ENCODE results near the gene PNMA3. TPM values are rescaled to one million over a fixed set of nuclear protein-coding genes. Genes with fewer than 3 reads are reported as not detected.

Gene PNMA3
- total RNA-seq, 2 experiments from 2014 or later: not detected

- Histone ChIP-seq H3K79me2 (ENCODE audit: insufficient read depth, low read depth, low read length) (no peaks in the 10 kb centered on the region), H3K36me3 (ENCODE audit: insufficient read depth, low read length) (no peaks in the 10 kb centered on the region), H2AFZ (ENCODE audit: low read length) (no peak overlapping the region), H3K4me1 (ENCODE audit: insufficient read depth, low read length, poor library complexity, severe bottlenecking) (no peaks in the 10 kb centered on the region), H3K4me3 (ENCODE audit: low read depth, low read length, poor library complexity, severe bottlenecking) (no peak overlapping the region), H3K9me3 (ENCODE audit: low read length) (no peaks in the 10 kb centered on the region), H3K9me2 (ENCODE audit: insufficient read depth, low read length) (no peaks in the 10 kb centered on the region), H4K20me1 (ENCODE audit: insufficient read depth, low read length) (no peaks in the 10 kb centered on the region), H3K27ac (ENCODE audit: low read depth, low read length, poor library complexity, severe bottlenecking) (no peak overlapping the region), H3K4me2 (ENCODE audit: low read length) (no peak overlapping the region)
- ChIA-PET POLR2A (no interaction called here), CTCF (ENCODE audit: unreplicated experiment) (no interaction called here)
- intact Hi-C loops (cut with micrococcal nuclease; ENCODE audit: unreplicated experiment): no loop called here
- DNase-seq (ENCODE audit: low spot score): no peak
- no TSS peak for BruUV-seq (replicated peaks)
- TF ChIP-seq CTCF (conservative IDR thresholded peaks at IDR 0.05; ENCODE audit: low read length): no peak
- no peak for TF ChIP-seq EZH2phosphoT487 (IDR thresholded peaks at IDR 0.05; ENCODE audit: borderline replicate concordance, low read depth, low read length)
Observed at GRCh38 chrX:153060095-153060445, 3.8 kb downstream of the PNMA3 start.

- intact Hi-C loops (cut with micrococcal nuclease; ENCODE audit: unreplicated experiment): no loop called here
- POLR2A ChIA-PET: no interaction called here
- no TSS peak for BruUV-seq (replicated peaks)
Observed at GRCh38 chrX:153061732-153062131, 5.5 kb downstream of the PNMA3 start.

GRCh38 chrX:153063315-153063714 lies 7.0 kb downstream of the PNMA3 start:
- POLR2A ChIA-PET: no interaction called here
- H3K9me2 ChIP-seq (ENCODE audit: insufficient read depth, low read length): no peaks in the 10 kb centered on the region
- intact Hi-C loops (cut with micrococcal nuclease; ENCODE audit: unreplicated experiment): no loop called here

More at GRCh38 chrX:153061732-153062131, 5.5 kb downstream of the PNMA3 start:
- no peak overlapping the region for H3K4me2 ChIP-seq (ENCODE audit: low read length)
- no peaks in the 10 kb centered on the region for H3K79me2 ChIP-seq (ENCODE audit: insufficient read depth, low read depth, low read length)
- no peak for DNase-seq (ENCODE audit: low spot score)
- H3K27ac ChIP-seq (ENCODE audit: low read depth, low read length, poor library complexity, severe bottlenecking): no peak overlapping the region
- H3K4me1 ChIP-seq (ENCODE audit: insufficient read depth, low read length, poor library complexity, severe bottlenecking): no peaks in the 10 kb centered on the region
- CTCF ChIA-PET (ENCODE audit: unreplicated experiment): no interaction called here
- H4K20me1 ChIP-seq (ENCODE audit: insufficient read depth, low read length): no peaks in the 10 kb centered on the region
- H3K9me3 ChIP-seq (ENCODE audit: low read length): no peaks in the 10 kb centered on the region
- no peak overlapping the region for H2AFZ ChIP-seq (ENCODE audit: low read length)
- TF ChIP-seq EZH2phosphoT487 (IDR thresholded peaks at IDR 0.05; ENCODE audit: borderline replicate concordance, low read depth, low read length): no peak
- no peak overlapping the region for H3K4me3 ChIP-seq (ENCODE audit: low read depth, low read length, poor library complexity, severe bottlenecking)
- H3K36me3 ChIP-seq (ENCODE audit: insufficient read depth, low read length): no peaks in the 10 kb centered on the region
- no peaks in the 10 kb centered on the region for H3K9me2 ChIP-seq (ENCODE audit: insufficient read depth, low read length)

More at GRCh38 chrX:153063315-153063714, 7.0 kb downstream of the PNMA3 start:
- Histone ChIP-seq H3K4me2 (ENCODE audit: low read length) (no peak overlapping the region), H2AFZ (ENCODE audit: low read length) (no peak overlapping the region), H4K20me1 (ENCODE audit: insufficient read depth, low read length) (no peaks in the 10 kb centered on the region), H3K4me3 (ENCODE audit: low read depth, low read length, poor library complexity, severe bottlenecking) (no peak overlapping the region), H3K9me3 (ENCODE audit: low read length) (no peaks in the 10 kb centered on the region), H3K79me2 (ENCODE audit: insufficient read depth, low read depth, low read length) (no peaks in the 10 kb centered on the region), H3K4me1 (ENCODE audit: insufficient read depth, low read length, poor library complexity, severe bottlenecking) (no peaks in the 10 kb centered on the region), H3K27ac (ENCODE audit: low read depth, low read length, poor library complexity, severe bottlenecking) (no peak overlapping the region), H3K36me3 (ENCODE audit: insufficient read depth, low read length) (no peaks in the 10 kb centered on the region)
- no peak for DNase-seq (ENCODE audit: low spot score)
- no peak for TF ChIP-seq CTCF (conservative IDR thresholded peaks at IDR 0.05; ENCODE audit: low read length)
- no peak for TF ChIP-seq EZH2phosphoT487 (IDR thresholded peaks at IDR 0.05; ENCODE audit: borderline replicate concordance, low read depth, low read length)
- no TSS peak for BruUV-seq (replicated peaks)
- CTCF ChIA-PET (ENCODE audit: unreplicated experiment): no interaction called here
